GM15510 (cell line): ENCODE results near the gene VEPH1.

Experiments used
- POLR2A ChIP-seq: IDR thresholded peaks from 3 replicates; pipeline ENCODE4 v1.6.1; 2011; ENCODE audit warnings: borderline replicate concordance; ENCODE audit not compliant: insufficient read length; ENCODE audit errors: extremely low read depth

Gene VEPH1

DNA sequence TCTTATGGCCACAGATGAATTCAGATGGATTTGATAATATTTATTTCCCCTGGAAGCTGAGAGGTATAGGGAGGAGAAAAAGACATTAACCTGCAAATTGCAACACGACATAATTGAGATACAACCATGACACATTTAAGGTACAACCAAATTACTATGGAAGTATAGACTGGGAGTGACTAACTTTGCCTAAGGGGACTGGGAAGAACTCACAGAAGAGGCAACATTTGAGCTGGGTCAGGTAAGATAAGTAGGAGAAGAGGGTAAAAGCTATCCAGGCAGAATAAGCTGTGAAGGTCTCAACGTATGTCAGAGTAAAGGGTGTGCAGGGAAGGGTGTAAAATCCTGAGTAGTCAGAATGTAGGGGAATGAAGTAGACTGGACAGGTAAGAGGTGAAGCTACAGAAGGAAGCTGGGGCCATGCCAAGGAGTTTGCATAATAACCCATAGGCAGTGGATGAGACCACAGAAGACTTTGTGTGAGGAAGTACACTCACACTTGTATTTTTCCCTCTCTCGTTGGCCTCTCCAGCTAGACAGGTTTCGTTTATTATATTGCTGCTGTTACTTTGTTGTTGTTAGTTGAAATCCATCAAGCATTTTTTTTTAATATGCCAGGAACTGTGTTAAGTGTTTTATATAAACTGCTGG, 94.6 kb downstream of the VEPH1 start:
- TF ChIP-seq POLR2A = no peak

DNA sequence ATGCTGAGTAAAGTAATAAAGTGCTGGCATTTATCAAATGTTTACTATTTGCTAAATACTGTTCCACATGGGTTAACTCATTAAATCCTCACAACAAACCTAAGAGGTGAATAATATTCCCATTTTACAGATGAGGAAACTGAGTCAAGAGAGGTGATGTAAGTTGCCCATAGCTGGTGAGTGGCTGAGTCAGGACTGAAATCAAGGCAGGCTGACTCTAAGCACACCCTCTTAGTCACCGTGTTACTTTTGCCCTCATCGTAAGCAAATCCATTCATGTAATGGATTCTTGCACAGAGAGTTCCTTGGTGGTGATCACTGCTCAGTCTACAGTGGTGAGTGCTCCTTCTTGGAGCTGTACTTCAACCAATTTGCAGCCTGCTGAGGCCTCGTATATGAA, 95.4 kb downstream of the VEPH1 start:
- no peak for TF ChIP-seq POLR2A

- no peak for TF ChIP-seq POLR2A
Observed at GRCh38 chr3:157406394-157406793, 96.8 kb downstream of the VEPH1 start.

GRCh38 chr3:157405457-157405856, 97.8 kb downstream of the VEPH1 start:
- TF ChIP-seq POLR2A = no peak

GRCh38 chr3:157404381-157404780, 98.8 kb downstream of the VEPH1 start:
- TF ChIP-seq POLR2A = no peak

GRCh38 chr3:157398598-157398997, 104.6 kb downstream of the VEPH1 start:
- TF ChIP-seq POLR2A = no peak

GRCh38 chr3:157394411-157394810, 108.8 kb downstream of the VEPH1 start:
- no peak for TF ChIP-seq POLR2A

GRCh38 chr3:157393113-157393512, 110.1 kb downstream of the VEPH1 start:
- TF ChIP-seq POLR2A = no peak

DNA sequence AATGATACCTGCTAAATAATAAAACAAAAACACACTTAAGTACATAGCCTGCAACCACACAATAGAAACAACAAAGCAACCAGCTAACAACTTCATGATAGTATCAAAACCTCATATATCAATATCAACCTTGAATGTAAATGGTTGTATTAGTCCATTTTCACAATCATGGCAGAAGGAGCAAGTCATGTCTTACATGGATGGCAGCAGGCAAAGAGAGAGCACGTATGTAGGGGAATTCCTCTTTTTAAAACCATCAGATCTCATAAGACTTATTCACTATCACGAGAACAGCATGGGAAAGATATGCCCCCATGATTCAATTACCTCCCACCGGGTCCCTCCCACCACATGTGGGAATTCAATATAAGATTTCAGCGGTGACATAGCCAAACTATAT, 111.1 kb downstream of the VEPH1 start:
- no peak for TF ChIP-seq POLR2A

DNA sequence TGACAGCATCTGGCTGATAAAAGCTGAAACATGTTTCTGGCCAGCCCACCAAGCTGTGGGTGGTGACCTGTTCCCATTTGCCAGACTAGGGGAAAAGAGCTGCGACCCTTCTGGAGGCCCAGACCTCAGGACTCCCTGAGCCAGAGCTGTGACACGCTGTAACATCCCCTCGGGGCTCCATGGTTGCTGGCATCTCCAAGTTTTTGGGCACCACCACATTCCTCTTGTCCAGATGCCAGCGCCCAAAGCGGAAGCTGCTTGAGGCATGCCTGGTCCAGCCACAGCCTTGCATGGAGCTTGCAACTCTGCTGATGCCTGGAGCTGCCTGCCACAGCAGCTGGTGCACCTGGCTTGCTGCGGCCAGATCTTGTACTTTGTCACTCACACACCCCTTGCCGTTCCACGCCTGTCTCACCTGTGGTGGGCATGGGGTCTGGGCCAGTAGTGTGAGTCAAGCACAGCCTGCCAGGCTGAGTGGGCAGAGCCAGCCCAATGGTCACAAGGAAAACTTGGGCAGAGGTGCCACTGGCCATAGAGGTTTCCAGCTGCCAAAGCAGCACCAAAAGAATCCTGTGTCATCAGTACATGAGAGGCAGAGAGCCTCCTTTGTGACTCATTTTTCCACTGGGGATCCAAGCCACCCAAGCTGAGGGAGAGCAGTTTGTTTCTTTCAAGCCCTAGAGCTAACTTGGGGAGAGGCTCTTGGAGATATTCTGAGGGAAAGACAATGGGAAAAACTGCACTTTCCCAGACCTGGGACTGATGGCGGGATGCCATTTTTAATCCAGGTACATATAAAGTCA, 112.3 kb downstream of the VEPH1 start:
- TF ChIP-seq POLR2A = no peak

DNA sequence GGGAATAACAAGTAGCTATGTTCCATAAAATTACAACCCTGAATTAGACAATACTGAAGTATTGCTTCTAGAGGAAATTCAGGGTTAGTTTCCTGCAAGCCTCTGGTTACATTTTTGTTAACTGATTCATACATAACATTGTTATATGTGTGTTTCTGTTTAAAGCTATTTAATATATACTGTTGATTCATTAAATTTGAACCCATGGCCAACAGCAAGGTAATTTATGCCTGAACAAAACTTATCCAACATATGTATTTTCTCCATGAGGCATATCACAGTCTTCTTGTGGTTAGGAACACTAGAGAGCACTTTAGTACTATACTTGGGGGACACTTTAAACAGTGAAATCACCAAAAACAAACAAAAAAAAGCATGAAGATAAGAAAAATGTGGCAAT, 114.2 kb downstream of the VEPH1 start:
- TF ChIP-seq POLR2A = no peak

DNA sequence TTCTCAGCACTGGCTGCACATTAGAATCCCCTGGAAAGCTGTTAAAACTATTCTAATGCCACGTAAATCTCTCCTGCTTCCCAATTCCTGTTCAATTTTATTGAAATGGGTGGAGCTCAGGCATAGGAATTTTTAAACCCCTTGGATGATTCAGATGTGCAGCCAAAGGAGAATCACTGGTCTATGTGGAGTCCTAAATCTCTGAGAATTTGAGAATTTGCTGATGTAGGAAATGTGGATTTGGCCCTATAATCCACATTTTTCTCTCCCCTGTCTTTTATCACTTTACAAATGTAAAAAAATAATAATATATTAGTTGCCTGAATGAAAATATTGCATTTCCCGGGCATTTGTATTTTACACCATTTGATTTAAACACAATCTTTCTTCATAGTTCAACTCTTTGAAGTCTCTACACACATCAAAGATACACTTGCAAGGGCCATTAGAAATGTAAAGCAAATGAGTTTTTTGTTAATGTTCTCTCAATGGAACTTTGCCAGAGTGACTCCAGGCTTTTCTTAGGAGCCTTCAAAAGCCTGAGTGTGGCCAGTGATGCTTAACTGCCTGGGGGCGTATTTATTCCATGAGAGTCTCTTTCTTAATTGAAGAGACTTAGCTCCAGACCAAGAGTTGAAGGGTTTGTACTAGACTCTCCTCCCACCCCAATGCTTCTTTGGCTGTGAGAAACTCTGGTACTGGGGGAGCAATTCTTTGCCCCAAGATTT, 115.3 kb downstream of the VEPH1 start:
- TF ChIP-seq POLR2A = no peak

- TF ChIP-seq POLR2A = no peak
Observed at GRCh38 chr3:157384491-157384890, 118.7 kb downstream of the VEPH1 start.

GRCh38 chr3:157384031-157384430, 119.2 kb downstream of the VEPH1 start:
- TF ChIP-seq POLR2A = no peak

DNA sequence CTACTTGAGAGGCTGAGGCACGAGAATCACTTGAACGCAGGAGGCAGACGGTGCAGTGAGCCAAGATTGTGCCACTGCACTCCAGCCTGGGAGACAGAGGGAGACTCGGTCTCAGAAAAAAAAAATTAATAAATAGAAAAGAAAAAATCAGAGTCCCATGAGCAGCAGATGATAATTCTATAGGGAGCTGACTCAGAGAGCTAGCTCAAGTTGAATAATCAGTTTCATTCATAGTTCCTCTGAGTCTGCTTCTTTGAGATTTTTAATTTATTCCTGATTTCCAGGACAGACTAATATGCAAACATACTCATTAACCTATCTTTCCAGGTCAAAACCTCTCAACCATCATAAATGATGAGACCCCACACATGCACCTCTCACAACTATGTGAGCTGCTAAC, 121.6 kb downstream of the VEPH1 start:
- TF ChIP-seq POLR2A = no peak

DNA sequence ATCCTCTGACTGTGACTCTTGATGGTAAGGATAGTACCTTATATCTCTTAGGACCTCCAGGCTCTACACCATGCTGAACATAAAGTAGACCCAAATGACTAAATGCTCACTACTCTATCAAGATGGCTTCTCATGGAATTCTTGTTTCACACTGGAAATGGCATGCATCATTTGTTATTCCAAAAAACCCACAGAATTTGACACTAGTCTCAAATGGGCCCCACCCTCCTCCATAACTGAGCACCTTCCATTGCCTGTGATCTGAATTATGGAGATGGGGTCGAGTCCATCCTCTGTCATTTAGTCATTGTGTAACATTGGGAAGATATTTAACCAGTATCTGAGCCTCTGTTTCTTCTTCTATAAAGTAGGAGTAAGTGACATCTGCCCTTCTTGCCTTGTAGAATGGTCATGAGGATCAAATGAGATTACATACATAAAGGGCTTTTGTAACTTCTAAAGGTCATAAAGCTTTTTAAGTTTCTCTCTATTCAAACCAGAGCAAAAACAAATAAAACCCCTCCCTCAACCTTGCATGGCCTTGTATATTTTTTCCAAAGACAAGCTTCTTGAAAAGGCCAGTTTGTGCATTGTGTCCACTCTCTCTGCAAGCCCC, 123.6 kb downstream of the VEPH1 start:
- no peak for TF ChIP-seq POLR2A

- no peak for TF ChIP-seq POLR2A
Observed at GRCh38 chr3:157376603-157377300, 126.5 kb downstream of the VEPH1 start.
